HG02870 (cell line): ENCODE measurements around the gene ELOVL6.
A peak's percentile ranks its signal among the peaks of the same experiment; 100 is the strongest.
"Not testable (repeated sequence)": the region's sequence is repeated elsewhere in the genome, so short reads cannot be mapped to it uniquely, and the experiment has no call there.

Experiments
- ATAC-seq: cut with Tn5 transposase; IDR thresholded peaks from one replicate; pipeline ENCODE4 v1.9.1; 2021; ENCODE audit warnings: mild to moderate bottlenecking, moderate library complexity; ENCODE audit not compliant: unreplicated experiment

ELOVL6 gene

GRCh38 chr4:110078148-110078547, 120.3 kb downstream of the ELOVL6 start:
- not testable (repeated sequence) for ATAC-seq

GRCh38 chr4:110076828-110077227, 121.6 kb downstream of the ELOVL6 start:
- ATAC-seq, result not testable (repeated sequence)

GRCh38 chr4:110075891-110076290, 122.5 kb downstream of the ELOVL6 start:
- no peak for ATAC-seq

- ATAC-seq, result peak; percentile 59
Measured at GRCh38 chr4:110075083-110075738, 123.2 kb downstream of the ELOVL6 start.

- no peak for ATAC-seq
Measured at GRCh38 chr4:110074570-110074969, 123.8 kb downstream of the ELOVL6 start.

GRCh38 chr4:110073053-110073845, 125.2 kb downstream of the ELOVL6 start:
- ATAC-seq, result no peak

GRCh38 chr4:110071466-110071865, 126.9 kb downstream of the ELOVL6 start:
- ATAC-seq, result no peak

- no peak for ATAC-seq
Measured at GRCh38 chr4:110068248-110068647, 130.2 kb downstream of the ELOVL6 start.

GRCh38 chr4:110064934-110065333, 133.5 kb downstream of the ELOVL6 start:
- ATAC-seq, result no peak

- ATAC-seq, result no peak
Measured at GRCh38 chr4:110064295-110064694, 134.1 kb downstream of the ELOVL6 start.

GRCh38 chr4:110062166-110062565, 136.2 kb downstream of the ELOVL6 start:
- ATAC-seq, result no peak

GRCh38 chr4:110061076-110061475, 137.3 kb downstream of the ELOVL6 start:
- ATAC-seq, result no peak

- ATAC-seq, result peak; percentile 73
Measured at GRCh38 chr4:110059556-110060191, 138.7 kb downstream of the ELOVL6 start.

- no peak for ATAC-seq
Measured at GRCh38 chr4:110058677-110059076, 139.7 kb downstream of the ELOVL6 start.

GRCh38 chr4:110055158-110055768, 143.2 kb downstream of the ELOVL6 start:
- peak; percentile 89 for ATAC-seq

GRCh38 chr4:110049951-110050925, 148.2 kb downstream of the ELOVL6 start:
- no peak for ATAC-seq

GRCh38 chr4:110046588-110047049, 151.8 kb downstream of the ELOVL6 start:
- ATAC-seq, result no peak

- ATAC-seq, result no peak
Measured at GRCh38 chr4:110042545-110043517, 155.6 kb downstream of the ELOVL6 start.

GRCh38 chr4:110041735-110042134, 156.7 kb downstream of the ELOVL6 start:
- no peak for ATAC-seq
